NCI-H1417 treated with DMSO at 0.1 percent for 48 hours (cell line): ENCODE results near the gene MFRP.

Source experiments
- DNase-seq: peaks from one replicate; lab custom pipeline; 2025; lab: John Stamatoyannopoulos, UW

The MFRP gene

GRCh38 chr11:119338318-119338890 lies 8.1 kb downstream of the MFRP start:
- no peak for DNase-seq

DNA sequence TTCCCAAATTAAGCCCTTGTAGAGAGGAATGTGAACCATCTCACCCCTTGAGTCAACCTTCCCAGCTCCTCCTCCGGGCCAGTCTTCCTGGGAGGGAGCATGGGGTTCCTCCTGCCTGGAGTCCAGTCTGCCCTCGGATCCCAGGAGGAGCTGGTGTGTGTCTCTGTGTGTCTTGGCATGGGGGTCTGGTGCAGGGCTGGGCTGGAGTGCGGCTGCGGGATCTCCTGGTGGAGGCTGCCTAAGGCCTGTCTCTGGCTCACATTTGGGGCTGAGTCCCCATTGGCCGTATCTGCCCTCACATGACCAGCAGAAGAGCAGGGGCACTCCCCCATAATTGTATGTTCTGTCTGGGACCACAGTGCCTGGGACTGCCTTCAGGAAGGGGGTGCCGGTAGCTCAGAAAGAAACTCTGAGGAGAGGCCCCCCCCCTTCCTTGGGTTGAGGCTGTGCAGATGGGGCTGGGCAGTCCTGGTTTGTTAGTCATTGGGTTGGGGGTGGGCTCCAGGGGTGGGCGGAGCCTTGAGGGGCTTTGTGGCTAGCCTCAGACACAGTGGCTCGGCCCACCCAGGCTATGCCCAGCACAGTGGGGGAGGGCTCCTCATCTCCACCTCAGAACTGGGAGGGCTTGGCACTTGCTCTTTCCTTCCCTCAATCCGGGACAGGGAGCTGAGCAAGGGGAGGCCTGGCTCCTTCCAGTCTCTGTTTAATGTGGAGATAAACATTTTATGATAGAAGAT lies 8.8 kb downstream of the MFRP start:
- DNase-seq: no peak

GRCh38 chr11:119336744-119337469 lies 9.6 kb downstream of the MFRP start:
- DNase-seq: no peak

- no peak for DNase-seq
These were observed 10.6 kb downstream of the MFRP start for GRCh38 chr11:119335655-119336543.

DNA sequence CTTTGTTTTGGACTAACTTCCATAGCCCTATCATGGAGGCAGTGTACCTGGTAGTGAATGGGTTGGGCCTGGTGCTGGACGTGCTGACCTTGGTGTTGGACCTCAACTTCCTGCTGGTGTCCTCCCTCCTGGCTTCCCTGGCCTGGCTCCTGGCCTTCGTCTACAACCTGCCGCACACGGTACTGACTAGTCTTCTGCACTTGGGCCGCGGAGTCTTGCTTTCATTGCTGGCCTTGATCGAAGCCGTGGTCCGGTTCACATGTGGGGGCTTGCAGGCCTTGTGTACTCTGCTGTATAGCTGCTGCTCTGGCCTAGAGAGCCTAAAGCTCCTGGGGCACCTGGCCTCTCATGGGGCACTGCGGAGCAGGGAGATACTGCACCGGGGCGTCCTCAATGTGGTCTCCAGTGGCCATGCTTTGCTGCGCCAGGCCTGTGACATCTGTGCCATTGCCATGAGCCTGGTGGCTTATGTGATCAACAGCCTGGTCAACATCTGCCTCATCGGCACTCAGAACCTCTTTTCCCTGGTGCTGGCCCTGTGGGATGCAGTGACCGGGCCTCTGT lies 11.3 kb downstream of the MFRP start:
- DNase-seq: no peak

GRCh38 chr11:119334174-119334930 lies 12.2 kb downstream of the MFRP start, which contains the start of gene RNF26:
Gene RNF26, plus strand, starts transcription at chr11:119334527. Its CDS starts 596 bp downstream, at chr11:119335123.
- DNase-seq: peak; percentile 94

- DNase-seq: no peak
These were observed 14.3 kb downstream of the MFRP start for GRCh38 chr11:119332111-119332765.

- no peak for DNase-seq
These were observed 16.3 kb downstream of the MFRP start for GRCh38 chr11:119330237-119330636.

DNA sequence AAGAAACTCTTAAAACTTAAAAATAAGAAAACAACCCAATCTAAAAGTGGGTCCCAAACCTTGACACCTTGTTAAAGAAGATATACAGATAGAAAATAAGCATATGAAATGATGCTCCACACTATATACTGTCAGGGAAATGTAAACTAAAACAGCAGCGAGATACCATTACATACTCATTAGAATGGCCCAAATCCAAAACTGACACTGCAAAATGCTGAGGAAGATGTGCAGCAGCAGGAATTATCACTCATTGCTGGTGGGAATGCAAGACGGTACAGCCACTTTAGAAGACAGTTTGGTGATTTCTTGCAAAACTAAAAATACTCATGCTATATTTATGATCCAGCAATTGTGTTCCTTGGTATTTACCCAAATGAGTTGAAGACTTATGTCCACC lies 17.2 kb downstream of the MFRP start:
- DNase-seq: no peak

GRCh38 chr11:119324189-119324588 lies 22.3 kb downstream of the MFRP start:
- DNase-seq: no peak

GRCh38 chr11:119323532-119324033 lies 22.9 kb downstream of the MFRP start:
- no peak for DNase-seq

DNA sequence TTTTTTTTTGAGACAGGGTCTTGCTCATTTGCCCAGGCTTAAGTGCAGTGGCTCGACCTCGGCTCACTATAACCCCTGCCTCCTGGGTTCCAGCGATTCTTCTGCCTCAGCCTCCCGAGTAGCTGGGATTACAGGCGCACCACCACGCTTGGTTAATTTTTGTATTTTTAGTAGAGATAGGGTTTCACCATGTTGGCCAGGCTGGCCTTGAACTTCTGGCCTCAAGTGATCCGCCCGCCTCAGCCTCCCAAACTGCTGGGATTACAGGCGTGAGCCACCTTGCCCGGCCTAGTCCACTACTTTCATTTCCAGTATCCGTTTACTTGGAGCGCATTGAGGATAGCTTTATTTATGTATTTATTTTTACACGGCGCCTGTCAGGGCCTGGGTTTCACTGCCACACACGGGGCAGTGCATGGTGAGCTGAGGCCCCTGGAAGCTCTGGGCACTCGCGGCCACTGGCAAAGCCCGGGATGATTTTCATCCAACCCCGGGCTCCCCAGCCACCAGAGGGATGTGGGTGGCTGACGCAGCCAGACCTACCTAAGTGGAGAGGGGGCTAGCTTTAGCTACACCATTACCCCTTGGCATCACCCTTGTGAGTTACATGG lies 23.5 kb downstream of the MFRP start:
- no peak for DNase-seq

DNA sequence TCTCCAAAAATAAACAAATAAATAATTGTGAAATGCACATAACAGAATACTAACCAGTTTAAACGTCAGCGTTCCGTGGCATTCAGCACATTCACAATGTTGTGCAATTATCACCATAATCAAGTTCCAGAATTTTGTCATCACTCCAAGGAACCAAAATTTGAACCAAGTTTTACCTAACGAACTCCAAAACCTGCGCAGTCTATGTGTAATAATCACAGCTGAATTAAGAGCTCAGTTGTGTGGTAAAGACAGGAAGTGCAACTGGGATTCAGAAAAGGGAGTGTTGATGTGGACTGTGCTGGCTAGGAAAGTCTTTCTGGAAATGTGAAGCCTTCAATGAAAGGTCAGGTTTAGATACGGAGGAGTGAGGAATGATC lies 24.2 kb downstream of the MFRP start:
- no peak for DNase-seq

DNA sequence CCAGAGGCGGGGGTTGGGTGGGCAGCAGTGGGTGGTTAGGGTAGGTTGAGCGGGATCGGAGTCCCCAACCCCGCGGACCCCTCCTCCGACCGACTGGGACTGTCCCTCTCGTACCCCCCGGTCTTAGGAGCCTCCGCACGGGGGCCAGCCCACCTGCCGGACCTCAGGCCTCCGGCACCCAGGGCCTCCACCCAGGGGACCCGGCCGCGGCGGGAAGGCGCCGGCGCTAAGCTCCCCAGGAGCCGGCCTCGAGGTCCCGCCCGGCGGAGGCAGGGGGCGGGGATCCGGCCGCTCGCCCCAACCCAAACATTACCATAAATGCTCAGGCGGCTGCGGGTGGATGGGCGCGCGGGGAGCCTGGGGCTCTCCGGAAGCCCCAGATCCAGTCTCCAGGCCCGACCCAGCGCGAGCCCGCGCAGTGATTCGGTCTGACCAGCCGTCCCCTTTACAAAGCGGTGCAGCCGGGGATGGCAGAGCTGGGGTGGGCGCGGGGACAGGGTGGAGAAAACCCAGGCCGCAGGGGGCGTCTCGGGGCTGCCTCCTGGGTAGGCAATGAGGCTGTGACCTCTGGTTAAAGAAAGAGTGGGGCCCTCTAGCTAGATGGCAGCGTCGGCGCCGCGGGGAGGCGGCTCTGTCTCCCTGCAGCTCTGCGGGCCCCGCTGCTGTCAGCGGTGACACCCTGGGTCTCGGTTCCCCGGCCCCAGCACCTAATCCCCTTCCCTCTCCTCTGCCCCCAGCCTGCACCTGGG lies 25.6 kb downstream of the MFRP start:
- DNase-seq: no peak

DNA sequence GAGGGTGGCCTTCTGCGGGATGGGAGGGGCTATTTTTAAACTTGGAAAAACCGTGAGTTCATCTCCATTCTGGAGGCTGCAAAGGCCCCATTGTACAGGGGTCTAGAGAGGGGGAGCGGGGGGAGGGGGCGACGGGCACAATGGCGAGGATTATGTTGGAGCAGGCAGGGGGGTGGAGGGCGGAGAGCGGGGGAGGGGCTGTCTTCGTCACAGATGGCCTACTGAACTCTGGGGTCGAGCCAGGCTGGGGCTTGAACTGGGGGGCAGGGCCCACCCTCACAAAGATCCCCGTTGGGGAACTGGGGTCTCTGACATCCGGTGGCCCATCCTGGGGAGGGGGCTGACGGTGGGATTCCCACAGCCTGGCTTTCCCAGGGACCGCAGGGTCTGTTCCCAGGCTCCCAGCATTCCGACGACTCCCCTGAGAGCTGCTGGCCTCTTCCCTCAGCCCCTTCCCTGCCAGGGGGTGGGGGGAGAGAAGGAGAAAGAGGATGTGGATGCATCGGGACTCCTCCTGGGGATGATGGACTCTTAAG lies 26.2 kb downstream of the MFRP start:
- no peak for DNase-seq

DNA sequence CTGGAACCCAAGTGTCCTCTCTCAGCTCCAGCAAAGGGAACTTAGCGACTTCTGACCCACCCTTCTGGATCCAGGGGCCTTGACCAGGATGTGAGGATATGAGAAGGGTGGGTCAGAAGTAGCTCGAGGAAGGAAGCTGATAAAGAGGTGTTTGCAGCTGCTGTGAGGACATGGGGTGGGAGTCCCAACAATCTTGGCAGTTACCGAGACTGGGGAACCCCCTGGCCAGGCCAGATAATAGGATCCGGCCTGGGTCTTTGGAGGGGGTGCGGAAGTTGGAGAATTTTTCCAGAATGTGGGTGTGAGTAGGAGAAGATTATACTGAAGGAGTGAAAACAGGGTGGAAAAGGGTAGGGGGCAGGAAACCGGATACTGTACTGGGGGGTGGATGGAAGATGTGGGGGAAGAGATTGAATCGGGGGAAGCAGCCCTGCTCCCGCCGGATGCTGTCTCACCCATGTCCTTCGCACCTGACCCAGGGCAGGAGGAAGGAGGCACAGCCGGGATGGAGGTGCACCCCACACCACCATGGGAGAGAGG lies 26.7 kb downstream of the MFRP start:
- DNase-seq: no peak

GRCh38 chr11:119319136-119319699 lies 27.3 kb downstream of the MFRP start:
- DNase-seq: no peak
